Calu3 (cell line): ENCODE measurements around the gene ELMO1. TPM values are rescaled to one million over a fixed set of nuclear protein-coding genes. Genes with fewer than 3 reads are reported as not detected.

ENCODE experiments used
- BruUV-seq: library from RNA; stranded (reverse); fragments of 400-500 nt; replicated peaks from 2 replicates; lab custom pipeline; 2021; lab: Mats Ljungman, UMichigan
- CTCF ChIA-PET: fragments of 300-600 bp; sonication (Branson Sonifier 250); formaldehyde crosslinking; loops from one replicate; lab custom pipeline; 2022; ENCODE audit warnings: antibody characterized with exemption; lab: Charles Lee
- DNase-seq: peaks from one replicate; pipeline ENCODE4 v3.0.0; 2022
- H3K27ac Mint-ChIP-seq: one replicate; pipeline ENCODE4 v1.8.0; 2022; ENCODE audit warnings: mixed read lengths; ENCODE audit not compliant: unreplicated experiment
- H3K27me3 Mint-ChIP-seq: one replicate; pipeline ENCODE4 v1.8.0; 2022; ENCODE audit warnings: mixed read lengths; ENCODE audit not compliant: unreplicated experiment
- H3K36me3 Mint-ChIP-seq: one replicate; pipeline ENCODE4 v1.8.0; 2022; ENCODE audit warnings: mild to moderate bottlenecking, moderate library complexity, mixed read lengths; ENCODE audit not compliant: insufficient read depth, unreplicated experiment
- H3K4me1 Mint-ChIP-seq: one replicate; pipeline ENCODE4 v1.8.0; 2022; ENCODE audit warnings: mild to moderate bottlenecking, low read depth, mixed read lengths; ENCODE audit not compliant: unreplicated experiment
- H3K4me3 Mint-ChIP-seq: one replicate; pipeline ENCODE4 v1.8.0; 2022; ENCODE audit warnings: mild to moderate bottlenecking, low read depth, moderate library complexity, mixed read lengths; ENCODE audit not compliant: unreplicated experiment
- H3K9me3 Mint-ChIP-seq: one replicate; pipeline ENCODE4 v1.8.0; 2022; ENCODE audit warnings: low read depth, mixed read lengths; ENCODE audit not compliant: unreplicated experiment
- CTCF ChIP-seq: fragments of 200-600 bp; IDR thresholded peaks from one replicate; pipeline ENCODE4 v1.8.0; 2022; ENCODE audit warnings: antibody characterized with exemption; ENCODE audit not compliant: unreplicated experiment
- intact Hi-C: fragments of 100-400 bp; cut with micrococcal nuclease; formaldehyde crosslinking; loops from one replicate; pipeline ENCODE4 v1.10.0; 2022; ENCODE audit not compliant: unreplicated experiment
- total RNA-seq: library from RNA; stranded (reverse); gene quantifications from 2 replicates; pipeline ENCODE4 v1.2.3, GENCODE V29; 2022

ELMO1 gene
- total RNA-seq, 1 experiment from 2014 or later = not detected

GRCh38 chr7:37027104-37027503, 421.6 kb downstream of the ELMO1 start:
- Mint-ChIP-seq H3K27me3 (no peaks in the 10 kb centered on the region), H3K27ac (no peak overlapping the region), H3K4me3 (no peak overlapping the region), H3K9me3 (peaks cover 11% of the 10 kb centered on the region), H3K4me1 (peaks cover 19% of the 10 kb centered on the region), H3K36me3 (peaks cover 8% of the 10 kb centered on the region)
- DNase-seq = no peak
- no peak for TF ChIP-seq CTCF
- intact Hi-C loops = loop anchor here (1.0 kb wide), 1 partner anchor 155 kb away; no protein-coding TSS in a partner anchor
- BruUV-seq = no TSS peak
- CTCF ChIA-PET = interaction anchor here (0.7 to 2.9 kb wide), 4 partner anchors 8 to 155 kb away, joined by 3 to 28 read pairs (median 3); no protein-coding TSS in a partner anchor

GRCh38 chr7:37018954-37019353, 429.7 kb downstream of the ELMO1 start:
- Mint-ChIP-seq H3K36me3 (no peaks in the 10 kb centered on the region), H3K9me3 (peaks cover 3% of the 10 kb centered on the region), H3K27ac (no peak overlapping the region), H3K4me1 (peaks cover 9% of the 10 kb centered on the region), H3K27me3 (no peaks in the 10 kb centered on the region), H3K4me3 (no peak overlapping the region)
- no TSS peak for BruUV-seq
- no peak for DNase-seq
- intact Hi-C loops = no loop called here
- no peak for TF ChIP-seq CTCF
- CTCF ChIA-PET = interaction anchor here (1.0 kb wide), 1 partner anchor 163 kb away, joined by 3 read pairs; no protein-coding TSS in a partner anchor

GRCh38 chr7:37016064-37016878, 432.4 kb downstream of the ELMO1 start:
- no peaks in the 10 kb centered on the region for H3K9me3 Mint-ChIP-seq
- CTCF ChIA-PET = interaction anchor here (0.6 to 1.2 kb wide), 2 partner anchors 9 to 23 kb away, joined by 3 to 4 read pairs; no protein-coding TSS in a partner anchor
- no TSS peak for BruUV-seq

More at GRCh38 chr7:37016064-37016878, 432.4 kb downstream of the ELMO1 start:
- DNase-seq = no peak
- Mint-ChIP-seq H3K36me3 (no peaks in the 10 kb centered on the region), H3K27ac (no peak overlapping the region), H3K27me3 (peaks cover 7% of the 10 kb centered on the region), H3K4me3 (no peak overlapping the region), H3K4me1 (peaks cover 9% of the 10 kb centered on the region)
- intact Hi-C loops = no loop called here
- no peak for TF ChIP-seq CTCF
